A673 (cell line): ENCODE measurements around the gene ATG101.

Source experiments
- EZH2 ChIP-seq: fragments of 200-600 bp; sonication (generic); IDR thresholded peaks from 2 replicates; pipeline ENCODE4 v1.6.1; 2017; ENCODE audit warnings: borderline replicate concordance, low read depth, mild to moderate bottlenecking, mixed read lengths, antibody characterized with exemption, low read length; ENCODE audit not compliant: poor library complexity, severe bottlenecking
- TF ChIP-seq, protein P1 (sequence below): fragments of 300-800, 200-600 bp; sonication (generic); conservative IDR thresholded peaks from 2 replicates; pipeline ENCODE4 v1.5.1; 2017; ENCODE audit warnings: low read depth, mild to moderate bottlenecking, antibody characterized with exemption, low read length, moderate library complexity, mixed read lengths

DNA sequence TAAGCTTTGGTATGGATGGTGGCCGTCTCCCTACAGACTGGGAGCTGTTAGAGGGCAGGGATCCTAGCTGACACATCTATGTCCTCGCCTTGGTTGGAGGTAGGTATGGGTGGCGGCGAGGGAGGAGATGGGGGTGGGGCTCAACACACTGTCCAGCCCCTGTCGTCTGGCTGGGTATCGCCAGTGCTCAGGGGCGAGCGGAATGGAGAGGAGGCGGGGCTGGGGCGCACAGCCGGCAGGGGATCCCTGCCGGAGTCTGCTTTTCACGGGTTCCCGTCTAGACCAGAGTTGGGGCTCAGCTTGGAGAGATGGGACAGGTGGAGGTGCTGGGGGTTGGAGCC is 47.0 kb upstream of the ATG101 start:
- TF ChIP-seq, protein P1, sequence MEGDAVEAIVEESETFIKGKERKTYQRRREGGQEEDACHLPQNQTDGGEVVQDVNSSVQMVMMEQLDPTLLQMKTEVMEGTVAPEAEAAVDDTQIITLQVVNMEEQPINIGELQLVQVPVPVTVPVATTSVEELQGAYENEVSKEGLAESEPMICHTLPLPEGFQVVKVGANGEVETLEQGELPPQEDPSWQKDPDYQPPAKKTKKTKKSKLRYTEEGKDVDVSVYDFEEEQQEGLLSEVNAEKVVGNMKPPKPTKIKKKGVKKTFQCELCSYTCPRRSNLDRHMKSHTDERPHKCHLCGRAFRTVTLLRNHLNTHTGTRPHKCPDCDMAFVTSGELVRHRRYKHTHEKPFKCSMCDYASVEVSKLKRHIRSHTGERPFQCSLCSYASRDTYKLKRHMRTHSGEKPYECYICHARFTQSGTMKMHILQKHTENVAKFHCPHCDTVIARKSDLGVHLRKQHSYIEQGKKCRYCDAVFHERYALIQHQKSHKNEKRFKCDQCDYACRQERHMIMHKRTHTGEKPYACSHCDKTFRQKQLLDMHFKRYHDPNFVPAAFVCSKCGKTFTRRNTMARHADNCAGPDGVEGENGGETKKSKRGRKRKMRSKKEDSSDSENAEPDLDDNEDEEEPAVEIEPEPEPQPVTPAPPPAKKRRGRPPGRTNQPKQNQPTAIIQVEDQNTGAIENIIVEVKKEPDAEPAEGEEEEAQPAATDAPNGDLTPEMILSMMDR: no peak
- TF ChIP-seq EZH2: no peak
